ENCODE data around the gene MAP3K10.

The MAP3K10 gene

GRCh38 chr19:40175820-40176219, 15.4 kb upstream of the MAP3K10 start:
- DNase-seq = no peak

- no peak for DNase-seq
These were observed 13.7 kb upstream of the MAP3K10 start for GRCh38 chr19:40177286-40178070.

- no peak for DNase-seq
These were observed 12.5 kb upstream of the MAP3K10 start for GRCh38 chr19:40178756-40179155.

DNA sequence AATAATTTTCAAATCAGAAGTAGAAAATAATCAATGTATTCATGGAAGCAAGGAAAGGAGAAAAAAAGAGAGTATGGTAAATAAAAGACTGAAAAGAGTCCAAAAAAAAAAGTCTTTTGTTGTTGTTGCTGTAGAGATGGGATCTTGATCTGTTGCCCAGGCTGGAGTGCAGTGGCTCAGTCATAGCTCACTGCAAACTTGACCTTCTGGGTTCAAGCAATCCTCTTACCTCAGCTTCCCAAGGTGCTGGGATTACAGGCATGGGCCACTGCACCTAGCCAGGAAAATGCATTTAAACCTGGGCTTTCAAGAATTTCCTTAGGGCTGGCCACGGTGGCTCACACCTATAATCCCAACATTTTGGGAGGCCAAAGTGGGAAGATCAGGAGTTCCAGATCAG, 7.0 kb upstream of the MAP3K10 start:
- DNase-seq = no peak

GRCh38 chr19:40191836-40192646, 815 bp downstream of the MAP3K10 start:
- DNase-seq = peak; percentile 70

DNA sequence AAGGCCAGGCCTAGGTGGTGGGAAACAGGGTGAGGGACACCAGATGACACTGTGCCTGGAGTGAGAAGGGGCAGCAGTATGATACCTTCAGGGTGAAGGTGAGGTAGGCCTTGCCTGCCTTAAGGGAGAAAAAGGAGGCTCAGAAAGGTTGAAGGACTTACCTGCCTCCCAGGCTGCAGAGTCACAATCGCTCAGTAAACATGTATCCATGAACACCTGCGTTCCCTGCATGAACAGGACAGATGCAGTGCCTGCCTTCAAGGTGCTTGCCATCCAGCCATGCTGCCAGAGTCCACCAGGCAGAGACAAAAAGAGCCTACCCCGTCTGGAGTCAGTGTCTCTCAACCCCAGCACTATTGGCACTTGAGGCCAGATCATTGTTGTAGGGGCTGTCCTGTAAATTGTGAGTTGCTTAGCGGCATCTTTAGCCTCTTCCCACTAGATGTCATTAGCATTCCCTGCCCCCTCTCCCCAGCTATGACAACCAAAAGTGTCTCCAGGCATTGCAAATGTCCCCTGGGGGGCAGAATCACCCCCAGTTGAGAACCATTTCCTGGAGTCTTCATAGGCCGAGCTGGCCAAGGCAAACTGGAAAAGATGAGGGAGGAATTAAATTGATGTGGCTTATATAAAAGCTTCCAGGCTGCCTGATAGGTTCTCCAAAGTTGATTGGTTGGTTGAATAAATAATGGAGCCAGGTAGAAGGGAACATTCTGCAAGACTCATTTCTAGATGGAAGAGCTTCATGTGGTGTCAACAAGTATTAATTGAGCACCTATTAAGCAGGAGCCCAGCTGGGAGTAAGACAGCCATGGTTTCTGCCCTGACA, 1.7 kb downstream of the MAP3K10 start:
- DNase-seq = no peak

DNA sequence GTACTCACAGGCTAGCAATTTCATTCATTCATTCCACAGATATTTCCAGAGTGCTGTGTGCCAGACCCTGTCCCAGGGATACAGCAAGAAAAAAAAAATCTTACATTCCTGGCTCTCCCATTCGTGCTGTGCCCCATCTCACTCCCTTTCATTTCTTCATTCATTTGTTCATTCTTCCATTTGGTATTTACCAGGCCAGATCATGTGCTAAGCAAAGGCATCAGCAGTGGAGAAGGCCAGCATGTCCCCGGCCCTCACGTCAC, 2.3 kb downstream of the MAP3K10 start:
- DNase-seq = no peak

DNA sequence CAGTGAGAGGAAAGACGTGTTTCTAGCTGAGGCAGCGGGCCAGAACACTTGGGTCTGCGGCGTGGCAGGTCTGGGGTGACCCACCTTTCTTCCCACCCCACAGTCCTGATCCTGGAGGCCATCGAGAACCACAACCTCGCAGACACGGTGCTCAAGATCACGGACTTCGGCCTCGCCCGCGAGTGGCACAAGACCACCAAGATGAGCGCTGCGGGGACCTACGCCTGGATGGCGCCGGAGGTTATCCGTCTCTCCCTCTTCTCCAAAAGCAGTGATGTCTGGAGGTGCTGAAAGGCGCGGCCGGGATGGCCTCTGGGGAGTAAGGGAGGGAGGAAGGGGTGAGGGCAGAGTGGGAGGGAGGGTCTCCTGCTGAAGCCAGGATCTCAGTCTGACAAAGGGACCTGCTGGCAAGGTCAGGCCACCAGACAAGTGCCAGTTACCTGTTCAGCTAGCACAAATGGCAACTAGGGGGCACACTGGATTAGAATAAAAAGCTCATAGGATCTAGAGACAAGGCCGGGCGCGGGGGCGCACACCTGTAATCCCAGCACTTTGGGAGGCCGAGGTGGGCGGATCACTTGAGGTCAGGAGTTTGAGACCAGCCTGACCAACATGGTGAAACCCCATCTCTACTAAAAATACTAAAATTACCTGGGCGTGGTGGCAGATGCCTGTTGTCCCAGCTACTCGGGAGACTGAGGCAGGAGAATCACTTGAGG, 7.2 kb downstream of the MAP3K10 start:
- DNase-seq = no peak

- no peak for DNase-seq
These were observed 9.3 kb downstream of the MAP3K10 start for GRCh38 chr19:40200341-40201099.

- DNase-seq = no peak
These were observed 13.2 kb downstream of the MAP3K10 start for GRCh38 chr19:40204381-40204780.

DNA sequence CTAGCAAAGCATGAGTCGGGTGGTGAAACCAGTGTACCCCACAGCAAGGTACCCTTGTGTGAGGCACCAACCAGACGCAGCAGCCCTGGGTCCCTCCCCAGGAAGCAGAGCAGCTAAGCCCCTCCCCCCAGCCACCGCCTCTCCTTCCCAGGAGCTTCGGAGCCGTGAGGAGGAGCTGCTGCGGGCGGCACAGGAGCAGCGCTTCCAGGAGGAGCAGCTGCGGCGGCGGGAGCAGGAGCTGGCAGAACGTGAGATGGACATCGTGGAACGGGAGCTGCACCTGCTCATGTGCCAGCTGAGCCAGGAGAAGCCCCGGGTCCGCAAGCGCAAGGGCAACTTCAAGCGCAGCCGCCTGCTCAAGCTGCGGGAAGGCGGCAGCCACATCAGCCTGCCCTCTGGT, 14.5 kb downstream of the MAP3K10 start:
- DNase-seq = no peak

DNA sequence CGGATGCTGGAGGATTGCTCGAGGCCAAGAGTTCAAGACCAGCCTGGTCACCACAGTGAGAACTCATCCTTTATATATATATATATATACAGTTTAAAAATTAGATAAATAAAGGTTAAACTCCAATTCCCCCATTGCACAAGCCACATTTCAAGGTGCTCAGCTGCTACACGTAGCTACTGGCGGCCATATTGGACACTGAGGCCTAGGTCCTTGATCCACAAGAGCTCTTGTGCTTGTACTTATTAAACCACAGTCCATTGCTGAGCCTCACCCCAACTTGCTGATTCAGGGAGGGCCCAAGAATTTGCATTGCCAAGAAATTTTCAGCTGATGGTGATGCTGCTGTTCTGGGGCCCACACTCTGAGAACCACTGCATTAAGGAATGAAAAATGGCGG, 17.4 kb downstream of the MAP3K10 start:
- no peak for DNase-seq

DNA sequence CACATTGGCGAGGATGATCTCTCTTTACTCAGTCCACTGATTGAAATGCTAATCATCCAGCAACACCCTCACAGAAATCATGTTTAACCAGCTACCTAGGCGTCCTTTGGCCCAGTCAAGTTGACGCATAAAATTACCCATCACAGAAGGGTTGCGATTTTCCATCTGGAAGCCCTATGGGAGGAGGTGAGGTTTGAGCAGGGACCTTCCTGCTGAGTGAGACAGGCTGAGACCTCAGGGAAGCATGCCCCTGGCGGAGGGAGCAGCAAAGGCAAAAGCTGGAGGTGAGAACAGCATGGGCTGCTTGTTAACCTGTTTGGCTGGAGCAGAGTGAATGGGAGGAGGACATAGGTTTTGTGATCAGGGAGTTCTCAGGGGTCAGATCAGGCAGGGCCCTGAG, 19.7 kb downstream of the MAP3K10 start:
- no peak for DNase-seq

DNA sequence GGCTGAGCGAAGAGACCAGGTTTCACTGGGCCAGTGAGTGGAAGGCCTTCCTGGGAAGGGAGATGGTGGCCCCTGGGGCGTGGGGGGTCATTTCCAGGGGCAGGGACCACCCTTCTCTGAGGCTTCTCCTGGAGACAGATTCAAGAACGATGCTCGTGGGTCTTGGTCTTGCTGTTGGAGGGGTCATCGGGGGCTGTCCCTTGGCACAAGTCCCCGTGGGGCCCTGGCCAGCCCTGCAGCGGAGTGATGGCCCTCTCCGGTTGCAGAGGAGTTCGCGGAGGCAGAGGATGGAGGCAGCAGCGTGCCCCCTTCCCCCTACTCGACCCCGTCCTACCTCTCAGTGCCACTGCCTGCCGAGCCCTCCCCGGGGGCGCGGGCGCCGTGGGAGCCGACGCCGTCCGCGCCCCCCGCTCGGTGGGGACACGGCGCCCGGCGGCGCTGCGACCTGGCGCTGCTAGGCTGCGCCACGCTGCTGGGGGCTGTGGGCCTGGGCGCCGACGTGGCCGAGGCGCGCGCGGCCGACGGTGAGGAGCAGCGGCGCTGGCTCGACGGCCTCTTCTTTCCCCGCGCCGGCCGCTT, 22.1 kb downstream of the MAP3K10 start:
- DNase-seq = no peak

GRCh38 chr19:40213882-40214570, 22.8 kb downstream of the MAP3K10 start:
- DNase-seq = no peak

GRCh38 chr19:40214936-40215335, 23.7 kb downstream of the MAP3K10 start:
- no peak for DNase-seq

- no peak for DNase-seq
These were observed 25.0 kb downstream of the MAP3K10 start for GRCh38 chr19:40216013-40216776.

DNA sequence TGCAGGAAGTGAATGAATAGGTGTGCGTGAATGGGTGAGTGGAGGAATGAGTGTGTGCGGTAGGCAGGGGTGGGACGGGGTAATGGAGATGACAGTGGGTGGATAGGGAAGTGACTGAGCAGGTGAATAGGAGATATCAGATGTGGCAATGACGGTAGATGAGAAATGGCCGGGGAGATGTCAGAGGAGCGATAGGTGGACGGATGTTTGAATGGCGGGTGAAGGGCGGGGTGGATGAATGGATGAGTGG, 25.5 kb downstream of the MAP3K10 start:
- DNase-seq = no peak

- DNase-seq = no peak
These were observed 26.0 kb downstream of the MAP3K10 start for GRCh38 chr19:40217027-40217810.

Measured in activated effector memory CD4-positive, alpha-beta T cell treated with anti-CD3 and anti-CD28 coated beads, Interleukin-2, amount 50 U/mL, for 16 hours (primary cell).